CD8-positive, alpha-beta memory T cell (primary cell): ENCODE results near the gene PRDX1. TPM values are rescaled to one million over a fixed set of nuclear protein-coding genes. Genes with fewer than 3 reads are reported as not detected.
"Not testable (repeated sequence)": the region's sequence is repeated elsewhere in the genome, so short reads cannot be mapped to it uniquely, and the experiment has no call there.

Source experiments
- CTCF ChIA-PET: fragments of 350-600 bp; sonication (Branson Sonifier 250); formaldehyde crosslinking; loops from one replicate; lab custom pipeline; 2021; ENCODE audit warnings: antibody characterized with exemption; lab: Charles Lee
- POLR2A ChIA-PET: fragments of 350-600 bp; sonication (Branson Sonifier 250); formaldehyde crosslinking; loops from one replicate; lab custom pipeline; 2021; ENCODE audit warnings: antibody characterized with exemption; lab: Charles Lee
- DNase-seq, 5 donors: peaks; one replicate each; pipeline versions ENCODE4 v3.0.0 to v3.0.0-alpha.2; 2020 to 2022; ENCODE audit warnings: mixed read lengths in 1 of 5
- H3K27ac ChIP-seq: one replicate; pipeline ENCODE4 v1.7.0; 2013; ENCODE audit warnings: low read depth, mild to moderate bottlenecking, low read length, moderate library complexity
- H3K27me3 ChIP-seq: 2 replicates; pipeline ENCODE4 v1.7.0; 2013; ENCODE audit warnings: low read length, mild to moderate bottlenecking; ENCODE audit not compliant: insufficient read depth, poor library complexity, severe bottlenecking
- H3K36me3 ChIP-seq: 2 replicates; pipeline ENCODE4 v1.7.0; 2013; ENCODE audit warnings: mild to moderate bottlenecking, low read length, moderate library complexity; ENCODE audit not compliant: insufficient read depth
- H3K4me1 ChIP-seq: 2 replicates; pipeline ENCODE4 v1.7.0; 2013; ENCODE audit warnings: mild to moderate bottlenecking, low read length, moderate library complexity; ENCODE audit not compliant: insufficient read depth
- H3K4me3 ChIP-seq: 2 replicates; pipeline ENCODE4 v1.7.0; 2013; ENCODE audit warnings: mild to moderate bottlenecking, low read length
- H3K9me3 ChIP-seq: 2 replicates; pipeline ENCODE4 v1.7.0; 2013; ENCODE audit warnings: mild to moderate bottlenecking, low read length
- H3K27ac Mint-ChIP-seq, 8 donors: one replicate each; pipeline ENCODE4 v1.8.0; 2020 to 2021; ENCODE audit warnings: mixed read lengths in 8 of 8, mild to moderate bottlenecking in 6 of 8, inconsistent platforms in 3 of 8, moderate library complexity in 3 of 8
- H3K27me3 Mint-ChIP-seq, 2 donors: one replicate each; pipeline ENCODE4 v1.8.0; 2020 to 2021; ENCODE audit warnings: mixed read lengths in 2 of 2, mild to moderate bottlenecking in 1 of 2, moderate library complexity in 1 of 2
- H3K36me3 Mint-ChIP-seq, 3 donors: one replicate each; pipeline ENCODE4 v1.8.0; 2020 to 2021; ENCODE audit warnings: mixed read lengths in 3 of 3, inconsistent platforms in 1 of 3, mild to moderate bottlenecking in 1 of 3
- H3K4me1 Mint-ChIP-seq, 3 donors: one replicate each; pipeline ENCODE4 v1.8.0; 2020 to 2021; ENCODE audit warnings: mixed read lengths in 3 of 3, inconsistent platforms in 1 of 3, mild to moderate bottlenecking in 1 of 3
- H3K4me3 Mint-ChIP-seq, 7 donors: one replicate each; pipeline ENCODE4 v1.8.0; 2020 to 2021; ENCODE audit warnings: mixed read lengths in 7 of 7, mild to moderate bottlenecking in 6 of 7, moderate library complexity in 4 of 7, inconsistent platforms in 2 of 7
- H3K9me3 Mint-ChIP-seq, 5 donors: one replicate each; pipeline ENCODE4 v1.8.0; 2020 to 2022; ENCODE audit warnings: mixed read lengths in 5 of 5, mild to moderate bottlenecking in 3 of 5, moderate library complexity in 2 of 5, inconsistent platforms in 1 of 5
- polyA plus RNA-seq: library from polyadenylated mRNA; unstranded; fragments of 300-500 nt; fragmentation: Illumina TruSeq; gene quantifications from one replicate; pipeline ENCODE4 v1.2.3, GENCODE V29; 2021
- total RNA-seq, 2 experiments: library from RNA; stranded (reverse); gene quantifications; one replicate each; pipeline ENCODE4 v1.2.3, GENCODE V29; 2021

The PRDX1 gene
- total and polyA plus RNA-seq, 3 experiments from 2014 or later: 261 to 849 (median 784) TPM

DNA sequence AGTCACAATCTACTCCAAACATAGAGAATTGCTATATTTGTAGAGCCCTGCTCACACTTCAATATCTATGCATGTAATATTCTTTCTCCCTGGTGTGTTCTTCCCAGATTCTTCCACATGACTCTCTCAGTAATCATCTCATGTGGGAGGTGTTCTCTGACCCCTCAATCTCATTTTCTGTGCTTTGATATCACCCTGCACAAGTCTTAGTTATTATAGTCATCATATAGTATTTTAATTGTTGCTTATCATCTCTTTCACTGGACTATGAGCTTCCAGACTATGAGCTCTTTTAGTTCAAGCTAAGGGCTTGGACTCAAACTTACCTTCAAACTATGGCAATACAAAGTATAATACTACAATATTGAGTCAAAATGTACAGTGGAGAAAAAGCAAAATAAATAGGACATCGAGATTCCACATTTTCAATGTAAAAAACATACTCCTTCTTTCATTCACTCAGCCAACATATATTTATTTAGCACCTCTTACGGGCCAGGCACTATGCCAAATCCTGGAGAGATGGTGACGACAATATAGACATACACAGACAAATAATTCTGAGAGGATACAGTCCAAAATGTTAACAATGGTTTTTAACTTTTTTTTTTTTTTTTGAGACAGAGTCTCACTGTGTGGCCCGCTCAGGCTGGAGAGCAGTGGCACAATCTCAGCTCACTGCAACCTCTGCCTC, 43.4 kb downstream of the PRDX1 start:
- H3K27ac Mint-ChIP-seq: peak overlapping the region in 1 of 8 donors; percentile 43
- Histone ChIP-seq H3K27ac (no peak overlapping the region), H3K27me3 (no peaks in the 10 kb centered on the region), H3K36me3 (no peaks in the 10 kb centered on the region), H3K9me3 (no peaks in the 10 kb centered on the region), H3K4me1 (no peaks in the 10 kb centered on the region), H3K4me3 (no peak overlapping the region)
- DNase-seq: no peak
- ChIA-PET POLR2A (no interaction called here), CTCF (interaction anchor here (1.4 to 1.5 kb wide), 2 partner anchors 15 to 138 kb away, joined by 3 read pairs; partner anchors contain the start of genes MUTYH and TOE1)
- H3K36me3 Mint-ChIP-seq: peaks cover 0 to 4% (median 0%) of the 10 kb centered on the region in 3 donors
- H3K27me3 Mint-ChIP-seq: no peaks in the 10 kb centered on the region
- H3K9me3 Mint-ChIP-seq: no peaks in the 10 kb centered on the region
- peaks cover 0 to 4% (median 4%) of the 10 kb centered on the region in 3 donors for H3K4me1 Mint-ChIP-seq
- no peak overlapping the region for H3K4me3 Mint-ChIP-seq

DNA sequence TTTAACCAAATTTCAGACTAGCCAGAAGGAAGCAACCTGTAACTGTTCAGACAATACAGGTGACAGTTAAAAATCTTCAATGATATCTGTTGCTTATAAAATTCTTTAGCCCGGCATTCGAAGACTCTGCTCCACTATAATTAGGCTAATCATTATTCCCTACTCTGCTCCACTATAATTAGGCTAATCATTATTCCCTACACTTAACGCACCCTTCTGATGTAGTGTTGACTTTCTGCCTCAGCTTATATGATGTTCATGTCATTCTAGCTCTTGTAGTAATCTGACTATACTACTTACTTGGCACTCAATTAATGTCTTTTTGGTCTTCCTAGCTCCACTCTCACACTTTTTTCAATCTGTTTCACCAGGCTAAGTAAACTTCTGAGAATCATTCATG, 44.0 kb downstream of the PRDX1 start:
- Mint-ChIP-seq H3K9me3 (no peaks in the 10 kb centered on the region), H3K4me3 (no peak overlapping the region), H3K27ac (peak overlapping the region in 2 of 8 donors; percentile 4 to 43), H3K36me3 (peaks cover 0 to 4% (median under 1%) of the 10 kb centered on the region in 3 donors), H3K27me3 (no peaks in the 10 kb centered on the region), H3K4me1 (peaks cover 0 to 4% (median 4%) of the 10 kb centered on the region in 3 donors)
- POLR2A ChIA-PET: no interaction called here
- H3K9me3 ChIP-seq: no peaks in the 10 kb centered on the region
- no peaks in the 10 kb centered on the region for H3K36me3 ChIP-seq
- H3K27me3 ChIP-seq: no peaks in the 10 kb centered on the region
- no peak overlapping the region for H3K4me3 ChIP-seq
- no peak overlapping the region for H3K27ac ChIP-seq
- no peaks in the 10 kb centered on the region for H3K4me1 ChIP-seq
- DNase-seq: no peak
- CTCF ChIA-PET: interaction anchor here (1.5 kb wide), 1 partner anchor 138 kb away, joined by 3 read pairs; the partner anchor contains the start of genes MUTYH and TOE1

DNA sequence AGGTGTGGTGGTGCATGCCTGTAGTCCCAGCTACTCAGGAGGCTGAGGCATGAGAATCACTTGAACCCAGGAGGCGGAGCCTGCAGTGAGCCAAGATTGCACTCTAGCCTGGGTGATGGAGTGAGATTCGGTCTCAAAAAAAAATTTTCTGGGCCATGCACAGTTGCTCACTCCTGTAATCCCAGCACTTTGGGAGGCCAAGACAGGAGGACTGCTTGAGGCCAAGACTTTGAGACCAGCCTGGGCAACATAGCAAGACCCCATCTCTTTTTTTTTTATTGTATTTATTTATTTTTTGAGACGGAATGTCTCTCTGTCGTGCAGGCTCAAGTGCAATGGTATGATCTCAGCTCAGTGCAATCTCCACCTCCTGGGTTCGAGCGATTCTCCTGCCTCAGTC, 47.5 kb downstream of the PRDX1 start:
- CTCF ChIA-PET, H3K27ac ChIP-seq, H3K9me3 ChIP-seq, POLR2A ChIA-PET, H3K4me1 ChIP-seq, H3K27ac Mint-ChIP-seq, H3K9me3 Mint-ChIP-seq, H3K27me3 Mint-ChIP-seq, H3K4me3 ChIP-seq, H3K27me3 ChIP-seq, H3K36me3 ChIP-seq, H3K4me1 Mint-ChIP-seq, H3K4me3 Mint-ChIP-seq, H3K36me3 Mint-ChIP-seq, DNase-seq: not testable (repeated sequence)

DNA sequence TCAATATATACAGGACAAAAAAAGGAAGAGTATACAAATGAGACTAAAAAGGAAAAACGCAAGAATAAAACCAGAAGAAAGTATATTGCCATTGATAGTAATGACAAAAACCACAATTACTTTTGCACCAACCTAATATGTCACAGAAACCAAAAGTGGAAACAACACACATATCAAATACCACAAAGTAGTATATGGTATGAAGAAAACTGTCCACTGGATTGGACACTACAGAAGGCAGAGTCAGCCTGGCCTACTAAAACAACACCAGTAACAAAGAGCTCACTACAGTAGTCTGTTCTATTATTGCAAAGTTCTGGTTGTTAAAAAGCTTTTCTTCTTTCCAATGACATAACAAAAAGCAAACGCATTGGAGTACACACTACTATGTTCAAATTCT, 48.4 kb downstream of the PRDX1 start:
- DNase-seq: no peak
- no peaks in the 10 kb centered on the region for H3K27me3 Mint-ChIP-seq
- Histone ChIP-seq H3K36me3 (no peaks in the 10 kb centered on the region), H3K27me3 (no peaks in the 10 kb centered on the region), H3K9me3 (no peaks in the 10 kb centered on the region), H3K4me3 (no peak overlapping the region), H3K4me1 (no peaks in the 10 kb centered on the region), H3K27ac (no peak overlapping the region)
- no peak overlapping the region for H3K4me3 Mint-ChIP-seq
- ChIA-PET POLR2A (interaction anchor here (0.6 kb wide), 1 partner anchor 86 kb away, joined by 4 read pairs; no protein-coding TSS in a partner anchor), CTCF (no interaction called here)
- no peak overlapping the region for H3K27ac Mint-ChIP-seq
- peaks cover 0 to 5% (median 2%) of the 10 kb centered on the region in 3 donors for H3K36me3 Mint-ChIP-seq
- no peaks in the 10 kb centered on the region for H3K9me3 Mint-ChIP-seq
- H3K4me1 Mint-ChIP-seq: no peaks in the 10 kb centered on the region

DNA sequence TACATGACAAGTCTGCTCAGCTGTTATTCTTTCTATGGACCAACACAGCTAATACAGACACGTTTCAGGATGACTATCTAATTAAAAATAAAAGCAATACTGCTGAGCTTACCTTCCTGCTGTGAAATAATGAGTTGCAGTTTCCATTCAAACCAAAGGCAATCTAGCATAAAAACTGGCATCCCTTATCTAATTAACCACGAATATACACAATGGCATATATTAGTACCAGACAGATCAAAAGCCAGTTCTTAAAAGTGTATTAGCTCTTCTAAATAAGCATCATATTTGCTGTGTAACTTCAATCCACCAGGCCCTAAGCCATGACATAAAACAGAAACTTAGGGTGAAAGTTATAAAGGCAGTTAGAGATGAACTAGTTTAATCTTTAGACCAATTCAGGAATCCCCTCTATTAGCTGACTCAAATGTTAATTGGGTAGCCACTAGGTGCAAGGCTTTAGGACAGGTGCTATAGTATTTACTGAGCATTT, 51.3 kb downstream of the PRDX1 start:
- peaks cover 0 to 3% (median 2%) of the 10 kb centered on the region in 3 donors for H3K36me3 Mint-ChIP-seq
- no peak overlapping the region for H3K27ac Mint-ChIP-seq
- H3K4me3 ChIP-seq: no peak overlapping the region
- no peaks in the 10 kb centered on the region for H3K4me1 Mint-ChIP-seq
- ChIA-PET POLR2A (no interaction called here), CTCF (no interaction called here)
- H3K4me1 ChIP-seq: no peaks in the 10 kb centered on the region
- DNase-seq: no peak
- H3K4me3 Mint-ChIP-seq: no peak overlapping the region
- H3K9me3 ChIP-seq: no peaks in the 10 kb centered on the region
- H3K36me3 ChIP-seq: no peaks in the 10 kb centered on the region
- H3K27me3 ChIP-seq: no peaks in the 10 kb centered on the region
- H3K27ac ChIP-seq: no peak overlapping the region
- no peaks in the 10 kb centered on the region for H3K27me3 Mint-ChIP-seq
- no peaks in the 10 kb centered on the region for H3K9me3 Mint-ChIP-seq

DNA sequence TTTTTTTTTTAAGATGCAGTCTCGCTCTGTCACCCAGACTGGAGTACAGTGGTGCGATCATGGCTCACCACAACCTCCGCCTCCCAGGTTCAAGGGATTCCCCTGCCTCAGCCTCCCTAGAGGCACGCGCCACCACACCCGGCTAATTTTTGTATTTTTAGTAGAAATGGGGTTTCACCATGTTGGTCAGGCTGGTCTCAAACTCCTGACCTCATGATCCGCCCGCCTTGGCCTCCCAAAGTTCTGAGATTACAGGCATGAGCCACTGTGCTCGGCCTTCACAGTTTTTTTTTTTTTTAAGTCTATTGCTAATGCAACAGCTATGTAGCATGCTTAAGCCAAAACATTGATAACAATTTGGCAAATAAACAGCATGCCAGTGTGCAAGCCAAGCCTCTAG, 54.3 kb downstream of the PRDX1 start:
- H3K9me3 Mint-ChIP-seq, H3K4me3 Mint-ChIP-seq, H3K4me1 ChIP-seq, H3K27me3 Mint-ChIP-seq, H3K27ac Mint-ChIP-seq, H3K27ac ChIP-seq, H3K4me1 Mint-ChIP-seq, CTCF ChIA-PET, H3K36me3 Mint-ChIP-seq, H3K9me3 ChIP-seq, POLR2A ChIA-PET, H3K27me3 ChIP-seq, H3K36me3 ChIP-seq, DNase-seq, H3K4me3 ChIP-seq: not testable (repeated sequence)

DNA sequence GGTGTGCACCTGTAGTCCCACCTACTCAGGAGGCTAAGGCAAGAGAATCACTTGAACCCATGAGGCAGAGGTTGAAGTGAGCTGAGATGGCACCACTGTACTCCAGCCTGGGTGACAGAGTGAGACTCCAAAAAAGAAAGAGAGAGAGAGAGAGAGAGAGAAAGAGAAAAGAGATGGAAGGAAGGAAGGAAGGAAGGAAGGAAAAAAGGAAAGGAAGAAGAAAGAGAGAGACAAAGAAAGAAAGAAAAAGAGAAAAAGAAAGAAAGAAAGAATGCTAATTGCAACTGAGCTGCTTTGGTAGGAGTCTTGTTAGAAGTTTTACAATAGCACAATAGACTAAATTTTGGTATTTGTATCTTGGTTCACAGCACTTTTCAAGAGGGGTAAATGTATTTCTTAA, 56.4 kb downstream of the PRDX1 start:
- H3K4me3 ChIP-seq: no peak overlapping the region
- ChIA-PET POLR2A (no interaction called here), CTCF (no interaction called here)
- no peak overlapping the region for H3K4me3 Mint-ChIP-seq
- H3K4me1 ChIP-seq: no peaks in the 10 kb centered on the region
- H3K36me3 ChIP-seq: no peaks in the 10 kb centered on the region
- no peaks in the 10 kb centered on the region for H3K27me3 ChIP-seq
- H3K27ac Mint-ChIP-seq: no peak overlapping the region
- DNase-seq: no peak
- no peak overlapping the region for H3K27ac ChIP-seq
- H3K9me3 ChIP-seq: no peaks in the 10 kb centered on the region
- H3K27me3 Mint-ChIP-seq: no peaks in the 10 kb centered on the region
- H3K4me1 Mint-ChIP-seq: no peaks in the 10 kb centered on the region
- H3K36me3 Mint-ChIP-seq: peaks cover 0 to 5% (median 2%) of the 10 kb centered on the region in 3 donors
- H3K9me3 Mint-ChIP-seq: no peaks in the 10 kb centered on the region
